Kidney epithelial cell (primary cell): ENCODE data around the gene ZBED1. TPM values are rescaled to one million over a fixed set of nuclear protein-coding genes. Genes with fewer than 3 reads are reported as not detected.
A peak's percentile ranks its signal among the peaks of the same experiment; 100 is the strongest.

Experiments used
- DNase-seq: peaks from one replicate; pipeline ENCODE4 v3.0.0-alpha.2; 2010; ENCODE audit warnings: low read depth
- H3K27me3 ChIP-seq: 2 replicates; pipeline ENCODE4 v1.6.0; 2011; ENCODE audit warnings: low read length; ENCODE audit not compliant: control insufficient read depth, insufficient read depth
- H3K36me3 ChIP-seq: 2 replicates; pipeline ENCODE4 v1.5.1; 2011; ENCODE audit warnings: low read length; ENCODE audit not compliant: control insufficient read depth, insufficient read depth
- H3K4me3 ChIP-seq: 2 replicates; pipeline ENCODE4 v1.5.1; 2011; ENCODE audit warnings: low read depth, mild to moderate bottlenecking, control low read depth, low read length
- total RNA-seq: library from RNA; depleted of rRNA; stranded (reverse); fragments of >200 nt; gene quantifications from 2 replicates; pipeline ENCODE4 v1.2.3, GENCODE V29; 2015
- TF ChIP-seq, protein P1 (sequence below): IDR thresholded peaks from 2 replicates; pipeline ENCODE4 v1.5.1; 2011; ENCODE audit warnings: mild to moderate bottlenecking, moderate library complexity, low read length, control low read depth, inconsistent platforms; ENCODE audit not compliant: insufficient read depth, poor library complexity, severe bottlenecking

ZBED1 gene
- total RNA-seq, 1 donor from 2014 or later: 48.3 TPM

DNA sequence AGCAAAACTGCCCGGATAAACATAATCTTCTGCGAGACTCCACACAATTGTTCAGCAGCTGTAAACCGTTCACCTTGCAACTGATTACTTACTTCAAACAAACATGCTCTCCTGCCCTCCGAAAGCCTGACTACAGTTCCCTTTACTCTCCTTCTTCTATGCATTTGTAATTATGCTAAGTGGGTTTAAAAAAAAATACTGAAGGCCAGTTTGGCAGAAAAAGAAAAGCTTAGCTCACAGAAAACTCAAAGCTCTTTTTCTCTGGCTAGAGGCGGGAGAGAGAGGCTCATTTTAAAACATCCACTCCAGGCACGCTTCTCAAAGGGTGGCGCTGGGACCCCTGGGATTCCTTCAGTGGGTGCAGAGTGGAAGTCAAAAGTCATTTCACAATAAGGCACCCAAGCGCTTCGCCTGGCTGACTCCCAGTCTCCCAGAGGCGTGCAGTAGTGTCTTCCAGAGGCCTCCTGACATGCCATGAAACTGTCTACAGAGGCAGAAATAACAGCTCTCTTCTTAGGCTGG lies 1.9 kb downstream of the ZBED1 start:
- H3K4me3 ChIP-seq: peak overlapping the region; percentile 11
- H3K36me3 ChIP-seq: no peaks in the 10 kb centered on the region
- no peak for DNase-seq
- TF ChIP-seq, protein P1, sequence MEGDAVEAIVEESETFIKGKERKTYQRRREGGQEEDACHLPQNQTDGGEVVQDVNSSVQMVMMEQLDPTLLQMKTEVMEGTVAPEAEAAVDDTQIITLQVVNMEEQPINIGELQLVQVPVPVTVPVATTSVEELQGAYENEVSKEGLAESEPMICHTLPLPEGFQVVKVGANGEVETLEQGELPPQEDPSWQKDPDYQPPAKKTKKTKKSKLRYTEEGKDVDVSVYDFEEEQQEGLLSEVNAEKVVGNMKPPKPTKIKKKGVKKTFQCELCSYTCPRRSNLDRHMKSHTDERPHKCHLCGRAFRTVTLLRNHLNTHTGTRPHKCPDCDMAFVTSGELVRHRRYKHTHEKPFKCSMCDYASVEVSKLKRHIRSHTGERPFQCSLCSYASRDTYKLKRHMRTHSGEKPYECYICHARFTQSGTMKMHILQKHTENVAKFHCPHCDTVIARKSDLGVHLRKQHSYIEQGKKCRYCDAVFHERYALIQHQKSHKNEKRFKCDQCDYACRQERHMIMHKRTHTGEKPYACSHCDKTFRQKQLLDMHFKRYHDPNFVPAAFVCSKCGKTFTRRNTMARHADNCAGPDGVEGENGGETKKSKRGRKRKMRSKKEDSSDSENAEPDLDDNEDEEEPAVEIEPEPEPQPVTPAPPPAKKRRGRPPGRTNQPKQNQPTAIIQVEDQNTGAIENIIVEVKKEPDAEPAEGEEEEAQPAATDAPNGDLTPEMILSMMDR: no peak
- no peaks in the 10 kb centered on the region for H3K27me3 ChIP-seq

DNA sequence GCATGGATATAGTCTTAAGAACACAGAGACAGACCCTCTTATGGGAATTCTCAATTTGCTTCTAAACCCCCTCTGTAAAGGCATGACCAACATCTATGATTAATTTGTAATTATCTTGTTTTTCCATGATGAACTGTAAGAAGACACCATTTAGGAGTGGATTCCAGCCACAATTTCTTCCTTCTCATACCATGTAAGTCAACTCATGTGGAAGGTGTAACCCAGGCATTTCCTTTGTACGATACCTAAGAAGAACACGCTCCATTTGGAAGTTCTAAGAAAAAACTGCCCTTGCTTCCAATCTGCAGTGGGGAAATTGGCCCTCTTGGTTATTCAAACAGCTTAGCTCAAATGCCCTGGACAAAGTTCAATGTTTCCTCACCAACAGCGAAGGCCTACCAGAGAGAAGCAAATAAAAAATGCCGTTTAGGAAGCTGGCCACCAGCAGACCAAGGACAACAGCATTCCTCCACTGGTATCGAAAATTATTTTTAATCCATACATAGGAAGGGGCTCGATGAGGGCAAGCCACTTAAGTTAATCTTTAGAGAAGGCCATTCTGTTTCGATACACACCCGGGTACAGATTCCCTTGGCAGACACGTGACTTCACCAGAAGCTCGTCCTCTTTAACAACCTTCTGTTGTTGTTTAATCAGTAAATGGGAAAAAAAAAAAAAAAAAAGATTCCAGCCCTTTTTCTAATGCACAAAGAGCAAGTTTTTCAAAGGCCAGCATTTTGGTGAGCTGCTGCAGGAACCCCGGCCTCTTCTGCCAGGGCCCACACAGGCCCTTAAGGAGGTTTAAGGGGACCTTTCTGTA lies 2.6 kb downstream of the ZBED1 start:
- no peak for DNase-seq
- Histone ChIP-seq H3K4me3 (no peak overlapping the region), H3K36me3 (no peaks in the 10 kb centered on the region), H3K27me3 (no peaks in the 10 kb centered on the region)
- TF ChIP-seq, protein P1: no peak

DNA sequence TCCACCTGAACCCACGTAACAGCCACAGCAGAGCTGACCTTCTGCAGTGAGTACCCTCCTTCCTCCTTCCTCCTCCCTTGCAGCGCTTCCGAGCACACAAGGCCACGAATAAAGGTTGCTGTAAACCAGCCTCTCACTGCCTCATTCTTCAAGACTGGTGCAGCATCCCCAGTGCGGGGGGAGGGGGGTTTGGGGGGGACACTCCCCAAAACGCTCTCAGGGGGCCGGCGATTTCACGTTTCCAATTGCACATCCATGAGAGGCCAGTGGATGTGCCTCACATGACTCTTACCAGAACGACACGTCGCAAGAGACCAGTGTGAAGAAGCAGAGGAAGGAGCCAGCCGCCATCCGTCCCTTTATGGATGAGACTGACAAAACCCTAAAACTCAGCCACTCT lies 5.2 kb downstream of the ZBED1 start:
- TF ChIP-seq, protein P1: no peak
- no peaks in the 10 kb centered on the region for H3K36me3 ChIP-seq
- no peaks in the 10 kb centered on the region for H3K27me3 ChIP-seq
- no peak overlapping the region for H3K4me3 ChIP-seq
- no peak for DNase-seq

DNA sequence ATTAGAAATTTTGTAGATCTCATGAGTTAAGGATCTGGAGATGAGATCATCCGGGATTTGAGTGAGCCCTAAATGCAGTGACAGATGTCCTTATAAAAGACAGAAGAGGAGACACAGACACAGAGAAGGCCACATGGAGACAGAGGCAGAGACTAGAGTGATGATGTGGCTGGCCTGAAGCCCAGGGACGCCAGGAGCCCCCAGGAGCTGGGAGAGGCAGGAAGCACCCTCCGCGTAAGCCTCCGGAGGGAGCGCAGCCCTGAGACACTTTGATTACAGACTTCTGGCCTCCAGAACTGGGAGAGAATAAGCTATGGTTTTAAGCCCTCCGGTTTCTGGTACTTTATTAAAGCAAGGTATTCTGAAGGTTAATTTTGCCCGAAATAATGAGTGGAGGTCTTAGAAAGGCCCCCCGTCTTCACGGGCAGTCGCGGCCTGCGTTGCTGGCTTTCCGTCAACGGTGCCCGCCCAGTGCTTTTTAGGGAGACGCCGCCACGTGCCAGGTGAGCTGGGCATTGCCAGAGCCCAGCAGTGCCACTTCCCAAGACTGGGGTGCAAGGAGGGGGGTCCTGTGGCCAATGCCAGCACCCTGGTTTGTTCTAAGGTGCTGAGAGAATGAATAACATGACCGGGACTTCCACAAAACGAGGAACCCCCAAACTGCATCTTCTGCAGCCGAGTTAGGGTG lies 8.1 kb downstream of the ZBED1 start:
- peaks cover 3% of the 10 kb centered on the region for H3K36me3 ChIP-seq
- H3K4me3 ChIP-seq: no peak overlapping the region
- H3K27me3 ChIP-seq: no peaks in the 10 kb centered on the region
- no peak for DNase-seq
- TF ChIP-seq, protein P1: no peak

DNA sequence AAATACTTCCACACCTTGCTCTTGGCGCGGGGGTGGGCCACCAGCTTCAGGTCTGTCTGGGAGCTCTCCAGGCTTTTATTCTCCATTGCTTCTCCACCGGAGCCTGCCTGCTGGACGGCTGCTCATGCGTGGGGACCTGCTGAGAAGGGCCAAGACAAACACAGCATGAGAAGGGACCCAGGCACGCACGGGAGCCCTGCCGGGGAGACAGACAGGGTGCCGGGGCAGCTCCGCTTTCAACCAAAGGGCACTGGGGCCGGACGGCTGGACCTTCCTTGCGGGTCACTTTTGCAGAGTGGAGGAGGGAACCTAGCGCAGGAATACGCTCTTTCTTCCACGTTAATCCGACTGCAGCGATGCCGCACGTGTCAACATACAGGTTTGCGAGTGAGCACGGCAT lies 10.1 kb downstream of the ZBED1 start:
- no peak for DNase-seq
- Histone ChIP-seq H3K27me3 (no peaks in the 10 kb centered on the region), H3K4me3 (no peak overlapping the region), H3K36me3 (peaks cover 3% of the 10 kb centered on the region)
- TF ChIP-seq, protein P1: no peak
